ENCODE results near the gene CRTC3.
"Not testable (repeated sequence)": the region's sequence is repeated elsewhere in the genome, so short reads cannot be mapped to it uniquely, and the experiment has no call there.

CRTC3 gene

DNA sequence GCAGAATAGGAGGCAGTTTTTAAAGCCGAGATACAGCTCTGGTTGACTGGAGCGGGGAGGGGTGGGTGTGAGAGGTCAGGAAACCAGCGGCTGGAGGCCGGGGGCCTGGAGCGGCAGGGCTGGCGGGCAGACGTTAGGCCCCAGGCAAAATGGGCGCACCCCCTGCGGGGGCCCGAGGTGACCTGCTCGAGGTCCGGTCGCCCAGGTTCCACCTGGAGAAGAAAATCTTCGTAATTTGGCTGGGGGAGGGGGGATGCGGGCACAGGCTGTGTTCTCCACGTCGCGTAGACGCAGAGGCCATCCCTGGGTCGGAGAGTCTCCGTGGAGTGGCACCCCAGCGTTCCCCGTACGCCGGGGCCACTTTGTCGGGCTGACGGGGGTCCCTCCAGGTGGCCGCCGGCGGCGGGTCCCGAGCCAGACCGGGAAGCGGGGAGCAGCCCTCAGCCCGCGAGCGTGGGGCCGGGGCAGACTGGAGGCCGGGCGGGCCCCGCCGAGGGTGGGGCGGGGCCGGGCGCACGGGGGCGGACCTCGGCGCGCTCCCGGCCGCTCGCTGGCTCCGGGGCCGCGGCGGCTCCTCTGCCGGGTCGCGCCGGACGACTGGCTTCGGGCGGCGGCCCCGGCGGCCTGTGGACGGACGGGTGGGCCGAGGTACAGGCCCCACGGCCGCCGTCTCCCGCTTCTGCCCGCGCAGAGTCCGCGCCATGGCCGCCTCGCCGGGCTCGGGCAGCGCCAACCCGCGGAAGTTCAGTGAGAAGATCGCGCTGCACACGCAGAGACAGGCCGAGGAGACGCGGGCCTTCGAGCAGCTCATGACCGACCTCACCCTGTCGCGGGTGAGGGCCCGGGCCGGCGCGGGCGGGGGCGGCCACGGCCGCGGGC, at the start of gene CRTC3:
Gene CRTC3, plus strand, starts transcription at position 553 of the 879 bp plus-strand sequence. Its CDS starts 149 bp downstream, at position 702.
- DNase-seq, result peak; percentile 58

DNA sequence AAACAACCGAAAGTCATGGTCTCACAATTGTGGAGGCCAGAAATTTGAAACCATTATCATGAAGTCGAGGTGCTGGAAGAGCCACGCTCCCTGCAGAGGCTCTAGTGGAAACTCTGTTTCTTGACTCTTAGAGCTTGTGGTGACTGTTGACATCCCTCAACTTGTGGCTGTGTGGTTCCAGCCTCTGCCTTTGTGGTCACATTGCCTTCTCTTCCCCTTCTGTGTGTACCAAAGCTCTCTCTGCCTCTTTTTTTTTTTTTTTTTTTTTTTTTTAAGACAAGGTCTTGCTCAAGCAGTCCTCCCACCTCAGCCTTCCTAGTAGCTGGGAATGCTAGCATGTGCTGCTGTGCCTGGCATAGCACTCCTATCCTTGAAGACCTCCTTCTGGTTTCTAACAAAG, 48.7 kb upstream of the CRTC3 start:
- no peak for DNase-seq

DNA sequence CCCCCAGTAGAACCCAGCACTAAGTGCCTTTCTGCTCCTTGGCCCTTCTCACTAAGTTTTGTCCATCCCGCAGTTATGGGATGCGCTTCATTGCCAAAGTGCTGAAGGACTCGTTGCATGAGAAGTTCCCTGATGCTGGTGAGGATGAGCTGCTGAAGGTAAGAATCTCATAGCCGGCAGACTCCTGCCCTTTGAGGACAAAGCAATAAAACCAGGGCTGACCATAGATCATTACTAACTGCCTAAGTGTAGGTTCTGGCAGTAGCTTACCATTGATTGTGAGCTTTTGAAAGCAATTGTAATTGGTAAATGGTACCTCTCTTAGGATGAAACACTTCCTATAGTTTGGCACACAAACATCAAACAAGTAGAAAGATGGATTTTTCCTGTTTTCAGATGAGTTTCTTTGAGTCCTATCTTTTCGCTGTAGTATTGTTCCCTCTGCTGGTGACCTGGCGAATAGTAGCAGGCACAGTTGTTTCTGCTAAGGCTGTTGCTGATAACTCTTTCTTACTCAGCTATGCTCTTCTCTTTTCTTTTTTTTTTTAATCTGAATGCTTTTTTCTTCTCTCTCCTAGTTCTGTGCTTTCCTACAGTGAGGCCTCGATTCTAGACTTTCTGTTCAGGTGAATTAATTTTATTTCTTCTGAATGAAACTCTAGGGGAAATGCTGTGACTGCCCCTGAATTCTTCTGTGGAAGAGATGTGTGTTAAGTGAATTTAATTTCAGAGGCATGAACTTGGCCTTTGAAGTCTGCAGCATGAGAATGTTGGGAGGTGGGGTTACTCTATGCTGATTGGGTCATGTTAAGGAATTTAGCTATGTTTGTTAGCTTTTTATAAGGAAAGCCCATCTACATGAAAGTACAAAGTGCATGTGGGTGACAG, 47.4 kb upstream of the CRTC3 start:
- peak; percentile 58 for DNase-seq

DNA sequence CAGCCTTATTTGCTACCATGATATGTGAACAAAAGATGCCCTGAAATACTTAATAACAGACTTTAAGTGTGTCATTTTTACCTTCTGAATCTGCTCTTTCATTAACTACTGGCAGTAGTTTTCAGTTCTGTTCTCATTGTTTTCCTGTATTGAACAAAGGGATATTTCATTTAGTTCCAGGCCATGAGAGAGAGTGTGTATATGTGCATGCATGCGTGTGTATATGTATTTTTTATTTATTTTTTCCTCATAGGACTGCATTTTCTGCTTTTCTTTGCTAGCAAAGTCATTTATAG, 46.8 kb upstream of the CRTC3 start:
- DNase-seq, result no peak

DNA sequence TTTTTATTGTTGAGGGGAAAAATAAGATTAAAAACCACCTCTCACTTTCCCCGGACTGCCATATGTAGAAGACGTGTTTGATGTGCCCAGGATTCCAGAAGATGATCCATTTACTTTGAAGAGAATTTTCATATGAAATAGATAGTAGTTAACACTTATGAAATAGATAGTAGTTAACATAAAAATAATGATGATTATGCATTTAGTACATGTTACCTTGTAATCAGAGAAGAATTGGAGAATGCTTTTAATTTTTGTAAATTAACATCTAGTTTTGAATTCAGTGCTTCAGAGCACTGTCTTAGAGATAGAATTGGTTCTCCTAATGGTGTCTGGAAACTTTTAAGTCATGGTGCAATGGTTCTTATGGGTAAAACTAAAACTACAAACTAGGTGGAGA, 46.1 kb upstream of the CRTC3 start:
- no peak for DNase-seq

GRCh38 chr15:90487186-90487585, 42.5 kb upstream of the CRTC3 start:
- no peak for DNase-seq

GRCh38 chr15:90489514-90489913, 40.2 kb upstream of the CRTC3 start:
- no peak for DNase-seq

DNA sequence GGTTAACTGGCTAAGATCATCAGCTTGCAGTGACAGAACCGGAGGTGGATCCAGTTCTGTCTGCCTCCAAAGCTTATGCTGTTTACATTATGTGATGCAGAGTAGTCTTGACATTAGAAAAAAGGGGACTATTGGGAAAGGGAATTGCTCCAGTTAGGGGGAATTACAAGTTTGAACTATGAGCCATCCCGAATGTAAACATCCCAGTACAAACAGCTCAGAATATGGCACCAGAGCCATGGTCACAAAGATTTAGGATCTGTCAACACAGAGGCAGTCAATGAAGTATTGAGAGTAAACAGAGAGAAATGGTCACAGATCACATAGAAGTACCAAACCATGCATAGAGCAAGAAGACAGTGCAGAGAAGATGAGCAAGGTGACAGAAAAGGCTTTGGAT, 39.8 kb upstream of the CRTC3 start:
- no peak for DNase-seq

GRCh38 chr15:90493647-90494046, 36.1 kb upstream of the CRTC3 start:
- DNase-seq, result no peak

GRCh38 chr15:90495067-90495466, 34.7 kb upstream of the CRTC3 start:
- DNase-seq, result no peak

GRCh38 chr15:90496791-90497190, 32.9 kb upstream of the CRTC3 start:
- DNase-seq, result no peak

- no peak for DNase-seq
Measured at GRCh38 chr15:90497376-90497775, 32.3 kb upstream of the CRTC3 start.

GRCh38 chr15:90497912-90498311, 31.8 kb upstream of the CRTC3 start:
- DNase-seq, result no peak

GRCh38 chr15:90500171-90500570, 29.6 kb upstream of the CRTC3 start:
- no peak for DNase-seq

DNA sequence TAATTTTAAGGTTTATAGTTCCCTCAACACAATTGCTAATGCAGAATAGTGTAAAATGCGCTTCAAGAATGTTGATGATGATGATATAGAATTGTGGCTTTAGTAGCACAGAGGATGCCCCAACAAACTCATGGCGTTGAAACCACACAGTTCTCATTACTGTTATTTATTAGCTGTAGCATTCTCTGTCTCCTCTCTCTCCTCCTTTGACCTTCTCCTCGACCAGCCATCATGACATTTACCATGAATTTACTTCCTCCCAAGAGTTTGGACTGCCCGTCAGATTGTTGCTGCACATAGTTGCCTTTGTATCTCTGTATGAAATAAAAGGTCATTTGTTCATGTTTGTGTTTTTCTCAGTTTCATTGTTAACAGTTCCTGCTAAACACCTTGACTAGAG, 27.8 kb upstream of the CRTC3 start:
- no peak for DNase-seq

GRCh38 chr15:90510781-90511180, 18.9 kb upstream of the CRTC3 start:
- DNase-seq, result not testable (repeated sequence)

DNA sequence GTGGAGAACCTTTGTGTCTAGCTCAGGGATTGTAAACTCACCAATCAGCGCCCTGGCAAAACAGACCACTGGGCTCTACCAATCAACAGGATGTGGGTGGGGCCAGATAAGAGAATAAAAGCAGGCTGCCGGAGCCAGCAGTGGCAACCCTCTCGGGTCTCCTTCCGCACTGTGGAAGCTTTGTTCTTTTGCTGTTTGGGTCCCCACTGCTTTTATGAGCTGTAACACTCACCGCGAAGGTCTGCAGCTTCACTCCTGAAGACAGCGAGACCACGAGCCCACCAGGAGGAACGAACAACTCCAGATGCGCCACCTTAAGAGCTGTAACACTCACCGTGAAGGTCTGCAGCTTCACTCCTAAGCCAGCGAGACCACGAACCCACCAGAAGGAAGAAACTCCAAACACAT, 18.5 kb upstream of the CRTC3 start:
- not testable (repeated sequence) for DNase-seq

DNA sequence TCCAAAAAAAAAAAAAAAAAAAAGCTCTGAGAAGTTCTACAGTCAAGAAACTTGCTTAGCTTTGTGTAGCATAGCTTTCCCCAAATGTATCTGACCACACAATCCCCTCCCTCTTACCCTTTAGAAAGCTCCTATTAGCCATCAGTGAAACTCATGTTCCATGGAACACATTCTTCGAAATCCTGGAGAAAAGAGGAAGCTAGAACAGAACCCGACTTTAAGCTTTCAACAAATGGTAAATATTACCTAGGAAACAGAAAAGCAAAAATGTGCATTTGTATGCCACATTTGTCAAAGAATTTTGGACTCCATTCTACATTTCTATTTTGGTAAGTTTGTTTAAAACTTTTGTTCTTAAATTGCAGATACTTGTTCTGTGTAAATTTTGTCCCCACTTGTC, 17.4 kb upstream of the CRTC3 start:
- no peak for DNase-seq

DNA sequence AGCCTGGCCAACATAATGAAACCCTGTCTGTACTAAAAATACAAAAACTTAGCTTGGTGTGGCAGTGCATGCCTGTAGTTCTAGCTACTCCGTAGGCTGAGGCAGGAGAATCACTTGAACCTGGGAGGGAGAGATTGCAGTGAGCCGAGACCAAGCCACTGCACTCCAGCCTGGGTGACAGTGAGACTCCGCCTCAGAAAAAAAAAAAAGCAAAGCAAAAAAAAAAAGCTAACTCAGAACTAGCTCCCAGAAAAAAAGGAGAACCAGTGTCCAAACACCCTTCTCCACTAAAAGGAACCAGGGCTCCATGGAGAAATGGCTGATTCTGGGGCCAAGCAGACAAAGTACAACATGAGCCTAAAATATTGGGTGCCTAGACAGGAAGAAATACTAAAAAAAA, 16.7 kb upstream of the CRTC3 start:
- DNase-seq, result no peak

GRCh38 chr15:90513448-90513847, 16.3 kb upstream of the CRTC3 start:
- DNase-seq, result no peak

GRCh38 chr15:90513893-90514292, 15.8 kb upstream of the CRTC3 start:
- not testable (repeated sequence) for DNase-seq

DNA sequence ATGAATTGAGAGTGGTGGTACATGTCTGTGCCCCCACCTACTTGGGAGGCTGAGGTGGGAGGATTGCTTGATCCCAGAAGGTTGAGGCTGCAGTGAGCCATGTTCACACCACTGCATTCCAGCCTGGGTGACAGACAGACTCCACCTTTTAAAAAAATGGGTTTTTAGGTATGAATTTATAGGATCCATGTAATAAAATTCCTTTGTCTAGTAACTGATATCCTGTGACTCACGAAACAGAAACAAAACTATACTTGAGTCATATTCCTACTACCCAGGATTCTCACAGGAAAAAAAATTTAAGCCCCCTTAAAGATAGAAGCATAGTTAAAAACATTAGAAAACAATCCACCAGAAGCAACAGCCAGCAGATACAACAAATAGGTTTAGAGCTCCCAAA, 10.0 kb upstream of the CRTC3 start:
- no peak for DNase-seq

DNA sequence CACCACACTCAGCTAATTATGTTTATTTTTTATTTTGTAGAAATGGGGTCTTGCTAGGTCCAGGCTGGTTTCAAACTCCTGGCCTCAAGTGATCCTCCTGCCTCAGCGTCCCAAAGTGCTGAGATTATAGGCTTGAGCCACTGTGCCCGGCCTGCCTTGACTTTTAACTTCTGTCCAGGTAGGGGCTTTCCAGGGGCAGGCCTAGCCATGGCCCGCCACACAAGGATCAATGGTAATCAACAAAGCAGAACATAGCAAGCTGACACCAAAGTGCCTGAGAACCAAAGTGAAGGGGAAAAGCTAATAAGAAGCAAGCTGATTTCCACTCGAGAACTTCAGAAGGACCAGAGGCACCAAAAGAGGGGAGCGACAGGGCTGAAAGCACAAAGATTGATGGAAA, 9.4 kb upstream of the CRTC3 start:
- no peak for DNase-seq

DNA sequence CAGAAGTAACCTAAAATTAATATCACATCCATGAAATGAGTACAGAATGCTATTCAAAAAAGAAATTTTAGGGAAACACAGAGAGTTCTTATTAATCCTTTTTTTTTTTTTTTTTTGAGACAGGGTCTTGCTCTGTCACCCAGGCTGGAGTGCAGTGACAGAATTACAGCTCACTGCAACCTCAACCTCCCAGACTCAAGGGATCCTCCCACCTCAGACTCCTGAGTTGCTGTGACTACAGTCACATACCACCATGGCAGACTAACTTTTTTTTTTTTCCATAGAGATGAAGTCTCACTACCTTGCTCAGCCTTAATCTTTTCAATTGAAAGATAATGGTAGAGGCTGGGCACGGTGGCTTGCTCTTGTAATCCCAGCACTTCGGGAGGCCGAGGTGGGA, 6.3 kb upstream of the CRTC3 start:
- no peak for DNase-seq

Measured in femur (tissue), 1 donor.